NB4 (cell line): Measurements from ENCODE around the gene CASP6.

Experiments
- CTCF ChIP-seq: IDR thresholded peaks from one replicate; pipeline ENCODE4 v1.5.1; 2012; ENCODE audit warnings: low read depth, low read length
- MAX ChIP-seq: IDR thresholded peaks from 2 replicates; pipeline ENCODE4 v1.6.1; 2011; ENCODE audit warnings: low read depth, low read length
- MYC ChIP-seq: IDR thresholded peaks from 2 replicates; pipeline ENCODE4 v1.6.1; 2011; ENCODE audit warnings: low read depth, low read length
- POLR2A ChIP-seq: IDR thresholded peaks from 2 replicates; pipeline ENCODE4 v1.6.1; 2011; ENCODE audit warnings: mild to moderate bottlenecking; ENCODE audit not compliant: insufficient read length; ENCODE audit errors: extremely low read depth

GRCh38 chr4:109662116-109662515 is 41.1 kb downstream of the CASP6 start:
- TF ChIP-seq CTCF: no peak
- no peak for TF ChIP-seq POLR2A
- no peak for TF ChIP-seq MAX
- no peak for TF ChIP-seq MYC
